Activated CD8-positive, alpha-beta memory T cell treated with anti-CD3 and anti-CD28 coated beads, Interleukin-2, amount 50 U/mL, for 1 hour (primary cell): ENCODE measurements around the gene ZBED5.
"Not testable (repeated sequence)": the region's sequence is repeated elsewhere in the genome, so short reads cannot be mapped to it uniquely, and the experiment has no call there.

Experiments
- DNase-seq: peaks from one replicate; pipeline ENCODE4 v3.0.0-alpha.2; 2020; ENCODE audit errors: extremely low read depth

The ZBED5 gene

GRCh38 chr11:10838083-10838482 lies 19.8 kb downstream of the ZBED5 start:
- no peak for DNase-seq

GRCh38 chr11:10836884-10837283 lies 21.0 kb downstream of the ZBED5 start:
- DNase-seq: not testable (repeated sequence)

- no peak for DNase-seq
Measured at GRCh38 chr11:10829139-10829538, 28.7 kb downstream of the ZBED5 start.

GRCh38 chr11:10828402-10828801 lies 29.5 kb downstream of the ZBED5 start:
- DNase-seq: no peak

- DNase-seq: no peak
Measured at GRCh38 chr11:10824888-10825287, 33.0 kb downstream of the ZBED5 start.

- no peak for DNase-seq
Measured at GRCh38 chr11:10823152-10823579, 34.7 kb downstream of the ZBED5 start.

- not testable (repeated sequence) for DNase-seq
Measured at GRCh38 chr11:10822491-10822890, 35.4 kb downstream of the ZBED5 start.

- DNase-seq: no peak
Measured at GRCh38 chr11:10818594-10818993, 39.3 kb downstream of the ZBED5 start.

GRCh38 chr11:10813945-10814344 lies 43.9 kb downstream of the ZBED5 start:
- DNase-seq: no peak

- no peak for DNase-seq
Measured at GRCh38 chr11:10809373-10810160, 48.3 kb downstream of the ZBED5 start.

- DNase-seq: peak; percentile 95
Measured at GRCh38 chr11:10808553-10809372, 49.1 kb downstream of the ZBED5 start, which contains the start of gene EIF4G2. Gene EIF4G2 (minus strand): TSS chr11:10808926.

GRCh38 chr11:10808235-10808552 lies 49.7 kb downstream of the ZBED5 start:
- DNase-seq: no peak

GRCh38 chr11:10807493-10808234 lies 50.2 kb downstream of the ZBED5 start:
- no peak for DNase-seq

GRCh38 chr11:10806206-10806605 lies 51.6 kb downstream of the ZBED5 start:
- no peak for DNase-seq

GRCh38 chr11:10805741-10806140 lies 52.1 kb downstream of the ZBED5 start:
- DNase-seq: no peak

- no peak for DNase-seq
Measured at GRCh38 chr11:10803676-10804075, 54.2 kb downstream of the ZBED5 start.
